HG03135 (cell line): ENCODE data around the gene TBC1D10A.

Source experiments
- ATAC-seq: cut with Tn5 transposase; IDR thresholded peaks from one replicate; pipeline ENCODE4 v1.9.1; 2021; ENCODE audit warnings: mild to moderate bottlenecking, moderate library complexity; ENCODE audit not compliant: unreplicated experiment

Gene TBC1D10A

DNA sequence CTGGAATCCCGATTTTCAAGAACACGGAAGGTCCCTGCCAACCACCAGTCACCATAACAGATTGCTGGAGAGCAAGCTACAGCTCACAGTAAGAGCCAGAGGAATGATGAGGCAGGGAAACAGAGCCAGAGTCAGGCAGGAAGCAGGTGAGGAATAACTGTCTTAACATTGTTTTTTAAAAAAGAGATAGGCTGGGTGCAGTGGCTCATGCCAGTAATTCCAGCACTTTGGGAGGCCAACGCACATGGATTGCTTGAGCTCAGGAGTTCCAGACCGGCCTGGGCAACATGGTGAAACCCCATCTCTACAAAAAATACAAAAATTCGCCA, 24.0 kb downstream of the TBC1D10A start:
- no peak for ATAC-seq

- no peak for ATAC-seq
These were observed 24.5 kb downstream of the TBC1D10A start for GRCh38 chr22:30301995-30302809.

GRCh38 chr22:30299322-30299721, 27.4 kb downstream of the TBC1D10A start:
- ATAC-seq, result no peak

- no peak for ATAC-seq
These were observed 28.6 kb downstream of the TBC1D10A start for GRCh38 chr22:30297991-30298701.

DNA sequence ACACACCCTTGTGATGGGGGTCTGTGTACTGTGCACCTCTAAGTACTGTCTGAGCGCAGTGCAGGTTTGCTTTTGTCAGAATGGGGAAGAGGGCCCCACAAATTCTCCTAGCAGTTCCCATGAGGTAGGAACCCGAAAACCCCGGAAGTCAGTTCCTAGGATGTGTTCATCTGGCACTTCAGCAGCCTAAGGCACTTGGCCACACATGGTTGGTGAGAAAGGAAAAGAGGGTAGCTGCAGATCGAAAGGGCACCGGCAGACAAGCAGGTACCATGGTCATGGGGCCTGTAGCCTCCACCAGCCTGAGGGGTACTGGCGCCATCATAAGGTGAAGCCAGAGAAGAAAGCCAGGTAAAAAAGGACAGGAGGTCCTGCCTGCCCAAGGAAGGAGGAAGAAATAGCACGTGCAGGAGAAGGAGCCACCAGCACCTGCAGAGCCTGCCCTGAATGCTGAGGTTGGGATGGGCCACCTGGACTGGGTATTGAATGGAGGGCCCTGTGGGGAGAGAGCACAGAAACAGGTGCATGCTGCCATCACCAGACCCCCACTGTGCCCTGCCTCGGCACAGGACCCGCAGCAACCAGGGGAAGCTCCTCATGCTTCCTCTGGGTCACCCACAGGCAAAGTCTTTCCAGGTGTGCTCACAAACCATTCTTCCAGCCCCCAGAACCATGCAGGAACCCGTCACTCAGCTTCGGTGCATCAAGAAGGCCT, 29.3 kb downstream of the TBC1D10A start:
- ATAC-seq, result no peak

DNA sequence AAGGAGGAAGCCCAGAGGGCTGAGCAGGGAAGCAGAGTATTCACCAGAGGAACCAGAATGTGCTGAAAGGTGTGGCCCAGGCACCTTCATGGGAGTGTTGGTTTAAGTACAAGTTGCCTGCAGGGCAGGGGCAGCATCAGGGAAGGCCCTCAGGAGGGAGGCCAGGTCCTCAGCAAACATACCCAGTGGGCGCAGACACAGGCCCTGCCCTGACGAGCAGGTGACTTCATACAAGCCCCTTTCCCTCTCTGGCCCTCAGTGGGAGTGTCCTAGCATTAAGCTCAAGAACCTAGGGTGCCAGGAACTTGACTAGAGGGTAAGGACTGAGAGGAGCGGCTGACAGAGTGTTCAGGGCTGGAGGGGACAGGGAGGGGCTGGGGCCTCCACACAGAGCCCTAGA, 29.9 kb downstream of the TBC1D10A start:
- no peak for ATAC-seq

- no peak for ATAC-seq
These were observed 30.4 kb downstream of the TBC1D10A start for GRCh38 chr22:30296324-30296723.

DNA sequence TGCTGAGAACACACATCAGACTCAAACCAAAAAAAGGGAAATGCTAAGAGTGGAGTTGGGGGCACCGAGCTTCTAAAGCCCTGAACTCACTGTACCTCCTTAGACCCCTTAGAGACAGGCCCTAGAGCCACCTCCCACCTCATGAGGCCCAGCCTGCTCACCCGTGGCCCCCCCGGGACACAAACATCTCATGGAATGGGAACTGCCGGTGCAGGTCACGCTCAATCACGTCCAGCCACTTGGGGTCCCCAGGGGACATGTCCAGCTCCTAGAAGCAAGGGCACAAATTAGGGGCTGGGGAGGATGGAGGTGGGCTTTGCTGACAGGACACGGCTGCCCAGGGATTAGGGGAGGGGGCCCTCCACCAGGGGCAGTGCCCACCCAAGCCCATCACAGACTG, 31.2 kb downstream of the TBC1D10A start:
- ATAC-seq, result no peak

DNA sequence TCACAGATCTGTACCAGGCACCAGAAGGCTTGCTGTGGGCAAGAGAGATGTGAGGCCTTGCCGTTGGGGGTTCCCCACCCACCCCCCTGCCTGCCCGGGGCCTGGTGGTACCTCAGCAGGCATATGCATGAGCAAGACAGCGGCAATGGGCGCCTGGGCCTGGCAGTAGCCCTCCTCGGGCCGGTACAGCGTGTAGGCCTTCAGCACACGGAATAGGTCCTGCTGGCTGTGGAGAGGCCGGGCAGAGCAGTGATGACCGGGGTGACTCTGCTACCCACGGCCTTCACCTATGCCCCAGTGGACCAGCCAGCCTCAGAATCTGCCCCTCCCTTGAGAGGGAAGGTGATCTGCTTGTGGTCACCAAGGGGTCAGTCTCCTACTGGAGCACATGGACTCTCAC, 31.9 kb downstream of the TBC1D10A start:
- no peak for ATAC-seq

- ATAC-seq, result no peak
These were observed 32.7 kb downstream of the TBC1D10A start for GRCh38 chr22:30294066-30294465.

DNA sequence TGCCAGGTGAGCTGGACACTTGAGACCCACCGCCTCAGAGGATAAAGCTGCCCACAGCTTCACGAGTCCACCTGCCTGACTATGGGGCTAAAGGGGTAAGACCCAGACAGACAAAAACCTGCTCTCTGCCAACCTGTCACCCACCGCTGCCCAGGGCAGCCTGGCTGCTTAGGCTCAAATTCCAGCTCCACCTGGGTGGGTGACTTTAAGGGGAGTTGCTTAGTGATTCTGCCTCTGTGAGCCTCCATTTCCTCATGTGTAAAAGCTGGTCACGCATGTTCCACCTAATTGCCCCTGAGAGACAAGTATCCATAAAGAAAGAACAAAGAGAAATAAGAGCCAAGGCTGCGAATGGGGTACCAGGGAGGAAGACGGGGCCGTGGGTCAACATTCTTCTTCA, 33.7 kb downstream of the TBC1D10A start:
- ATAC-seq, result no peak

DNA sequence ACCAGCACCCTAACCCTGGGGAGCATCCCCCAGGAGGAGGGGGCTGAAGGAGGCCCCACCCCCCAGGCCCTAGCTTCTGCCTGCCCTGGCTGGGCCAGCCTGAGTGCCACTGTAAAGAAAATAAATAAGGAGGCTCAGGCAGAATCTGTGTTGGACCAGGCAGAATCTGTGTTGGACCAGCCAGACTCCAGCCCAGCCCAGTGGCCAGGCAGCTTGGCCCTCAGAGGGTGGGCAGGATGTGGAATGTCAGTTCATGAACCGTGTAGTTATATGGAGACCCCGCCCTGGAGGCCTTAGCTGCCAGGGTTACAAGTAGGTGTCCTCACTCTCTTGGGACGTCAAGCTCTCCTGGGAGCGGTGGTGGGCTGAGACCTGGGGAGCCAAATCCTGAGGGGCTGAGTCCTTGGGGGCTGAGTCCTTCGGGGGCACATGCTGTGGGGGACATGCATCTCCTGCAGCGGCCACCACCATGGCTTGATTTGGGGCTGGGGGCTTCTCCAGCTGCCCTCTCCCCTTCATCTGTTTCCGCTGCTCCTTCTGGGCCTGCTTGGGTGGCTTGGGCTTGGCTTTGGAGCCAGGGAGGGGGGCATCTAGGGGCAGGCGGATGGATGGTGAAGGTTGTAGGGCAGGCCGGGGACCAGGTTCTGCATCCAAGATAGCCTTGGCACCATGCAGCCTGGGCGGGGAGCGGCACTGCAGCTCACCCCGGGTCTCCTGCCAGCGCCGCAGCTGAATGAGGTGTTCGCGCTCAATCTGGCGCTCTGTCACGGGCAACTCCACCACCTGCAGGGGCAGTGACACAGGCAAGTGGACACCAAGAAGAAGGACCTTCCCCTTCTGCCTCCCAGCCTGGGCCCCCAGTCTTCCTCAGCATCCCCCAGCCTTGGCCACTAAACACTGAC, 34.4 kb downstream of the TBC1D10A start:
- no peak for ATAC-seq

DNA sequence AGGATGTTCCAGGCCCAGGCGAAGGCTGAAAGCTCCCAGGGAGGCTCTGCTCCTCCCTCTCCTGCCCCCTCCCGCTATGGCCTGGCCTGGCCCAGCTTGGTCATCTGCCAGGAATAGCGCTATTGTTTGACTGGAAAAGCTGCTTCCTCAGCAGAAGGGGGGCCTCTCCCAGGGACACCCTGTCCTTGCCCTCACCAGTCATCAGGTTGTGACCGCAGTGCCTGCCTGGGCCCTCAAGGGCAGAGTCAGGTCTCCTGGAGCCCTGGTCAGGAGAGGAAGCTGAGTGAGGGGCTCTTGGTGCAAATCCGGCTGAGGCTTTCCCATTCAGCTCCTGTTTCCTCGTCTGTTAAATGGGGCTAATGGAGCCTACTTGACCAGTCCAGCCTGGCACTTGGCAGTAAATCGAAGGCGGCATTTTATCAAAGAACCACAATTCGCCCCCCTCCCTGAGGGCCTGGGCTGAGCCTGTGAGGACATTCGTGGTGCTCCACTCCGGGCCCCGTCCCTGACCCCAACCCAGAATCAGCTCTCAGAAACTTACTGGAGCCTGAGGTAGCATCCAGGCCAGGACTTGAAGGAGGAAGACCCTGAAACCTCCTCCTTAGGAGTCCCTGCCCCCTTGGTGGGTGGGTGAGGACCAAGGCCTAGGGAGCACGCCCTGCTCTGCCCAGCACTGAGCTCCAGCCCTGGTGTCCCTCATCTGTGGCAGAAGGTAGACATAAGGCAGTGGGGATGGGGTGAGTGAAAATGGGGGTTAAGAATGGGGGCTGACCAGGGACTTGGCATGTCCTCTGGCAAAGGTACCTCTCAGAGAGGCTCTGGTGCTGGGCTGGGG, 35.5 kb downstream of the TBC1D10A start:
- no peak for ATAC-seq

DNA sequence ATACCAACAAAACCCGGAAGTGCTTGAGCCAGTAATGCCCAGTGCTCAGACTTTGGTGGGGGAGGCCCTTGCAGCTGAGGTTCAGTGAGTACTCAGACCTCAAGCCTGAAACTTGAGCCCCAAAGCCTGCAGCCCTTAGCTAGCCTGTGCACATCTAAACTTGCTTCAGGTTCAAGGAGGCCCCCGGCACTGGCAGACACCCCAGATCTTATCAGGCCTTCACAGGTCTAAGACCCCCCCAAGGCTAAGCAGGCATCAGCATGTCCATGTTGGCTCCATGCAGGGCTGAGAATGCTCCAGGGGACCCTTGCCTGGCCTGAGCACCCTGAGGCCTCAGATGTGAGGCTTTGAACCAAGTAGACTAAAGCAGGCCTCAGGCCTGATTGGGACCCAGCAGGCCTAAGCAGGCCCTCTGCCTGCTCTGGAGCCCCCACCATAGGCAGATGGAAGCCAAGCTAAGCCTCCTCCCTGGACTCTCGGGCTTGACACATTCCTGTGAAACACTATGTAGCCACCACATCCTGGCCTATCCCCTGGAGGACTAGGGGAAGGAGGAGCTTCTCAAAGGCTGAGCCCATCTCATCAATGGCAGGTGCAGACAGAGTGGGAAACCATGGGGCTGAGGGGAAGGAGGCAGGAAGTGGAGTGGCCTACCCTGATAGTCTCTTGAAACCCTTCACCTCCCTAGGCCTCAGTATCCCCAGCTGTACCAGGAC, 36.2 kb downstream of the TBC1D10A start:
- ATAC-seq, result peak; percentile 18

DNA sequence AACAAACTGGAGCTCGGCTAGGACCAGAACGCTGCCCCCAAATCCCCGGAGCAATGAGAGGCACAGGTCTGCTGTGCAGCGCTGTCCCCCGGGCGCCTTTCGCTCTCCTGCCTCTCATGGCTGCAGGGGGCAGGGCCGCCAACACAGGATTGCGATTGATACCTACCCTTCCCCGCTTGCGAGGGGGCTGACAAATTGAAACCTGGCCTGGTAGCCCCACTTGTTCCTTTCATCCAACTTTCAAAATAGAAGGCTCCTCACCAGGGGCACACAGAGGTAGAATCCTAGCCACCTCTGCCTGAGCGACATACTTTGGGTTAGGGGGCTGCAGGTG, 36.8 kb downstream of the TBC1D10A start:
- peak; percentile 9 for ATAC-seq

DNA sequence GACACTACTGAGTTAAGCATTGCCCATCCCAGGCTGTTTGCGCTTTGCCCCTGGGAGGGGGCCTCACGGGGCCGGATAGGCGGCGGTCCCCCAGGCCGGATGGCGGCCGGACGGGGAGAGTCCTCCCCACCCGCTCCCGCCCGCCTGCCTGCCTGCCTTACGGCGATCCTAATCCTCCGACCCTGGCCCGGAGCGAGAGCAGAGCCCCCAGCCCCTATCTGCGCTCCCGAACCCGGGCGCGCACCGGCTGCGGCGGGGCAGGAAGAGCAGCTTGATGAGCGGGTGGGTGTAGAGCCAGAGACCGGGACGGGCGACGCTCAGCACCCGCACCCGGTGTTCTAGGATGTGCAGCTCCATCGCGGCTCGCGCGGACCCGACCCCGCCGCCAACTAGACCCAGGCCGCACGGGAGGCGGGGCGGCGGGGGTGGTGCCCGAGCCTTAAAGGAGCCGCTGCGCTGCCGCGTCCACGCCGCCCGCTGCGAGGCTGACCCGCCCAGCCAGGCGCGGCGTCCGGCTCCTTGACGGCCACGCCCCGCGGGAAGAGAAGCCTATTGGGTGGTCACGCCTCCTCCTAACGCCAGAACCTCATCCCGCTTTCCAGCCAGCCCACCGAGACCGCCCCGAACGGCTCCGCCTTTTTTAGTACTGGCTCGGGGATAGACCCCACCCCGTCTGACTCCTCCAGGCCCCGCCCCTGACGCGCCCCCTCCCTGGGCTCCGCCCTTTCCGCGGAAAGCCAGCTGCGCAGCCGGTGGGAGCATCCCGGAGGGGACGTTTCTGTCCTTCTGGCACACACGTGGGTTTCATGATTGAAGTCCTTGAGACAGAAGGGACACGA, 37.4 kb downstream of the TBC1D10A start, which contains the start of gene CASTOR1:
Gene CASTOR1 (minus strand): TSS at position 365 of the 839 bp plus-strand sequence. CDS start 8 bp downstream, at position 357.
- peak; percentile 60 for ATAC-seq

GRCh38 chr22:30288419-30289140, 38.2 kb downstream of the TBC1D10A start:
- no peak for ATAC-seq
